GM19035 (cell line): ENCODE results near the gene SEC14L3.

Source experiments
- ATAC-seq: cut with Tn5 transposase; IDR thresholded peaks from one replicate; pipeline ENCODE4 v1.9.1; 2021; ENCODE audit not compliant: unreplicated experiment

SEC14L3 gene

DNA sequence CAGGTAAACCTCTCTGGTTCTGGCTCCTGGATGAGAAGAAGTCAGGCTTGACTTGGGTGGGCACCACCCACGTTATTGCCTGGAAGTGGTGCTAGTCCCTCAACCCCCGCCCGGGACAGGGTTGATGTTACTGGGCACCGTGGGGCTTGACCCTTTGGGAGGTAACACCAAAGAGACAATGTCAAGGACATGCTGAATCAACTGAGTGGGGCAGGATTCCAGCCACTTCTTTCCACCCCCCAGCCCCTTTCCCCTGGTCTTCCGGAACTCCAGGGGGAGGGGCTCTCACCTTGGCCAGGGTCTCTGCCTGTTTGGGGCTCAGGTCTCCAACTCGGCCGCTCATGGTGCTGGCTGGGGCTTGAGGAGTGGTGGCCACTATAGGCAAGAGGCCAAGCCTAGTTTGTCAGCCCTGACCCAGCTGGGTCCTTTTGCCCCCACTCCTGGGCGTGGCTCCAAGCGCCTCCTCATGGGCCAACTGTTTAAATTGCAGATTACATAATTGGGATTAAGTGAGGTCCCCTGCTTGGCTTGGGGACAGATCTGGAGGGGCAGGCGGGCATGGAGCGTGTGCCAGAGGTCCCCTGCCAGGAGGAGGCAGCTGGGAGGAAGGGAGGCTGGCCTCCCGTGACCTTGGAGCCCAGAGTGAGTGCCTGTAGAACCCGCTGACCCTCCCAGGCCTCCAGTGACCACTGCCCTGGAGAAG, at the start of gene SEC14L3:
Gene SEC14L3 (minus strand): TSS at position 402 of the 703 bp plus-strand sequence. CDS start 59 bp downstream, at position 343.
- no peak for ATAC-seq

DNA sequence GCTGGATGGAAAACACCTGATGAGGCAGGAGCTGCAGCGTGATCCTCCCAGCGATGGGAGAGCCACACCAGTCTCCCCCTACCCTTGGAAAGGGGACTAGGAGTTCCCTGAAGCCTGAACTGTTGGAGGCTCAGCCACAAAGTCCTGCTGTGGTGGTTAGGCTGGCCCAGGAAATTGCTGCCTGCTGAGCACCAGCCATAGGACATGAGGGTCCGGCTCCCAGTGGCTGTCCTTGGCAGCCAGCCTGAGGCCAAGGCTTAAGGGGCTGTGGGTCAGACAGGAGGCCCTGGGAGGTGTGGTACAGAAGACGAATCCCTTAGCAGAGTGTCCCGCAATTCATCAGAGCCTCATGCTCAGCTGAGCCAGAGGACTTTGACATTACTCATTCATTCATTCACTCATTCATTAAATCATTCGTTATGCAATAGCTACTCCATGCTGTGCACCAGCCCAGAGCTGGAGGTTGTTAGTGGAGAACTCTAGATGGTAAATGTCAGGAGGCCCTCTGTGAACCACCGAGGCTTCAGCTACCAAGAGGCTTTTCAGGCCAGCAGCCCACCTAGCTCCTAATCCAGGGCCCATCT, 48.1 kb upstream of the SEC14L3 start:
- ATAC-seq: no peak

DNA sequence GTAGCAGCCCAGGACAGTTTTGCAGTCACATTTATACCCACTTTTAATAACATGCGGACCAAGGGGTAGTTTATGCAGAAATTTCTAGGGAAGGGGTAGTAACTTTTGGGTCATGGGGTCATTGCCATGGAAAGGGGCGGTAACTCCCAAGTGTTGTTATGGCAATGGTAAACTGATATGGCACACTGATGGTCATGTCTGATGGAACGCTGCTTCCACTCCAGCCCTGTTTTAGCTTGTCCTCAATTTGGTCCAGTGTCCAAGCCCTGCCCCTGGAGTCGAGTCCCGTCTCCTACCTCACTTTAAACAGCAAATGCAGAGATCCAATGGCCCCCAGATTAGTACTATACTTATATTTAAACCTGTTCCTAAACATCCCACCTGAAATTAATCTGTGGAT, 44.9 kb upstream of the SEC14L3 start:
- ATAC-seq: no peak

DNA sequence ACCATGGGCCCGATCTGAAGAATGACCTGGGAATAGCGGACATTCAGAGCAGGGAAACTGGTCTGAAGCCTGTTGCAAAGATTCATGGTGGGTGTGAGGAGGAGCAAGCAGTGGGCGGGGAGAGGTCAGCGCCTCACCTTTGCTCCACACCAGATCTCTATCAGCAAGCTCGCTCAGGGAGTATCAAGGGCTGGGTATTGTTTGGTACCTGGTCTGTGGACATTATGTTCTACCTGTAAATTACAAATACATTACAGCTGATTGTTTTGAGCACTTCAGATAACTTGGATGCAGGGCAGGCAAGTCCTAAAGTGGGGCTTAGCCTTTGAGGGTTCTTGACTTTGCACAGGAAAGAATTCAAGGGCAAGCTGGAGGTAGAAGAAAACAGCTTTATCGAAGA, 44.5 kb upstream of the SEC14L3 start:
- ATAC-seq: no peak

DNA sequence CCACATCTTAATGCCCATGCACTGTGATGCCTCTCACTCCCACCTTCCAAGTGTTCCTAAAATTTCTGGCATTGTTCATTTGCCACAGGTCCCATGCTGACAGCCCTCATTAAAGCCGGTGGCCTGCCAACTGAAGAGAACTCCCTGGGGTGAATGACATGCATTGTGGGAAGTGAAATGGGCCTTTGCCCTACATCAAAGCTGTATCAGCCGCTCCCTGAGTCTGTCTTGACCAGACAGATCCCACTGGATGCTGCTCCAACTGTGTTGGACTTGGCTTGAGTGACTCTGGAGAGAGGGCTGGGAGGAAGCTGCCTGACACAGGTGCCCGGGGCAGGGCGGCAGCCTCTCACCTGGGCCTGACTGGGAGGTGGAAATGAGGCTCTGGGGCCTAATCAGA, 42.4 kb upstream of the SEC14L3 start:
- no peak for ATAC-seq

DNA sequence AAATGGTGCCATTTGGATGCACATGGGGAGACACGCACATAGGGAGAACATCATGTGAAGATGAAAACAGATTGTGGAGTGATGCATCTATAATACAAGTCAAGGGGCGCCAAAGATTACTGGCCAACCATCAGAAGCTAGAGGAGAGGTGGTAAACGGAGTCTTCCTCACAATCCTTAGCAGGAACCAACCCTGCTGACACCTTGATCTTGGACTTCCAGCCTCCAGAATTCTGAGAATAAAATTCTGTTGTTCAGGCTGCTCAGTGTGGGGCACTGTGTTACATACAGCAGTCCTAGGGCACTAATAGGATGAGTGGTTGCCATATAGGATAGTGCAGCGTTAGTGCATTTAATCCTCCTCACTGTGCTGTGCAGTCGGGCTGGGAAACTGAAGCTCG, 41.6 kb upstream of the SEC14L3 start:
- ATAC-seq: no peak

DNA sequence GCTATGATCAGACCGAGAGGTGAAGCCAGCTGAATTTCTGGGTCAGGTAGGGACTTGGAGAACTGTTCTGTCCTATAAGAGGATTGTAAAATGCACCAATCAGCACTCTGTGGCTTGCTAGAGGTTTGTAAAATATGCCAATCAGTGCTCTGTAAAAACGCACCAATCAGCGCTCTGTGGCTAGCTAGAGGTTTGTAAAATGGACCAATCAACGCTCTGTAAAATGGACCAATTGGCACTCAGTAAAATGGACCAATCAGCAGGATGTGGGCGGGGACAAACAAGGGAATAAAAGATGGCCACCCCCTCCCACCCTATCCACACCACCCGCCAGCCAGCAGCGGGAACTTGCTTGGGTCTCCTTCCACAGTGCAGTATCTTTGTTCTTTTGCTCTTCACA, 40.1 kb upstream of the SEC14L3 start:
- ATAC-seq: no peak

DNA sequence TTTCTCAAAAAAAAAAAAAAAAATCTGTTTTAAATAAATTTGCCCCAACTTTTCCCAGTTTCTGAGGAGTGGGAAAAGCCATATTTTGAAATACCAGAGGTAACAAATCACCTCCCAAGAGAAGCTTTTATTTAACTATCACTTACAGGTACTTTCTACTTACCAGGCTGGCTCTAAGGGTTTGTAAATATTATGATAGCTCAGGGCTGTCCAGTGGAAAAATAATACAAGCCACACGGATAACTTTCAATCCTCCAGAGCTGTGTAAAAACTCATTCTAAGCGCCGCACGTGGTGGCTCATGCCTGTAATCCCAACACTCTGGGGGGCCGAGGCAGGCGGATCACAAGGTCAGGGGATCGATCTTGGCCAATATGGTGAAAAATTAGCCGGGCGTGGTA, 39.3 kb upstream of the SEC14L3 start:
- no peak for ATAC-seq

DNA sequence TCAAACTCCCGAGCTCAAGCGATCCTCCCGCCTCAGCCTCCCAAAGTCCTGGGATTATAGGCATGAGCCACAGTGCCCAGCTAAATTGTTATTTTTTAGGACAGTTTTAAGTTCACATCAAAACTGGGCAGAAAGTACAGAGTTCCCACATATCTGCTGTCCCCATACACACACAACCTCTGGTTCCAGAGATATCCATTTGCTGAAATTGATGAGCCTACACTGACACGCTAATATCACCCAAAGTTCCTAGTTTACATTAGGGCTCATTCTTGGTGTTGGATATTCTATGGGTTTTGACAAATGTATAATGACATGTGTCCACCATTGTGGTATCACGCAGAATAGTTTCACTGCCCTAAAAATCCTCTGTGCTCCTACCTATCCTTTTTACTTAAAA, 36.4 kb upstream of the SEC14L3 start:
- no peak for ATAC-seq

DNA sequence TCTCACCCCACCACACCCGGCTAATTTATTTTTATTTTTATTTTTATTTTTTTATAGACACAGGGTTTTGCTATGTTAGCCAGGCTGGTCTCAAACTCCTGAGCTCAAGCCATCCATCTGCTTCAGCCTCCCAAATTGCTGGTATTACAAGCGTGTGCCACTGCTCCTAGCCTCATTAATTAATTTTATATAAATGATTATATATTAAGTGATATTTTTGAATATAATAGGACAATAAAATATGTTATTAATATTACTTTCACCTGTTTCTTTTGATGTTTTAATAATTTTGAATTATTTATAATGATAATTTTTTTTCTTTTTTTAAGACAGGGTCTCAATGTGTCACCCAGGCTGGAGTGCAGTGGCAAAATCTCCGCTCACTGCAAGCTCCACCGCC, 35.9 kb upstream of the SEC14L3 start:
- ATAC-seq: no peak

DNA sequence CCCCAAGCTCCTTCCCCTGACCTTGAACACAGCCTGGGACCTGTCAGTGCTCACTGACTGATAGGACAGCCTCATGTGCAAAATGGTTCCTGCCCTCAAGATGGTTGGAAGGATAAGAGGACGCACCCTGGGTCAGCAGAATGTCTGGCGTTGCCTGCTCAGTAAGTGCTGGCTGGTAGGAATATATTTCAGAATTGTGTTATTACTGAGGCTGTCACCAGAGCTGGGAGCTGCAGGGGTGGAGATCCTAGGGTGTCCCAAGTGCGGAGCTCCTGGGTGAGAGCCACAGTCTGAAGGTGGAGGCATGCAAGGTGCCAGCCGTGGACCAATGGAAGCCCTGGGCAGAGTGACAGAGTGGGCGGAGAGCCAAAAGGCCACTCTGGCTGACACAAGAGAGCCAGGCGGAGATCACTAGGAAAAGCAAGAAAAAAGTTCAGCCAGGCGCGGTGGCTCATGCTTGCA, 34.7 kb upstream of the SEC14L3 start:
- no peak for ATAC-seq

DNA sequence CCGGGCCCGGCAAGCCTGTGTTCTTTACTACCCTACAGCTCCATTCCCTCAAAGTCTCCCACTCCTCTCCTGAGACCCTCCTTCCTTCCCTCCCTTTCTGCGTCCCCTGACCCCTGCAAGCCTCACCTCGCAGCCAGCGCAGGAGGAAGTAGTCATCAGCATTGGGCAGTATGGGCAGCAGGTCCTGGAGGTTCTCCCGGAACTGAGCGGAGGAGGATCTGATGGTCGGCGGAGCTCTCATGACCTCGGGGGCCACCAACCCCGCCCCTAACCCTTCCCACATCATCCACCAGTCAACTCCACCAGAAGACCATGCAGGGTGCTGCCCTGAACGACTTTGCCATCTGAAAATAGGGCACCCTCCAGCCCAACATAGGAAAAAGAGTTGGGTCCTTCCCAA, 31.7 kb upstream of the SEC14L3 start:
- ATAC-seq: no peak

DNA sequence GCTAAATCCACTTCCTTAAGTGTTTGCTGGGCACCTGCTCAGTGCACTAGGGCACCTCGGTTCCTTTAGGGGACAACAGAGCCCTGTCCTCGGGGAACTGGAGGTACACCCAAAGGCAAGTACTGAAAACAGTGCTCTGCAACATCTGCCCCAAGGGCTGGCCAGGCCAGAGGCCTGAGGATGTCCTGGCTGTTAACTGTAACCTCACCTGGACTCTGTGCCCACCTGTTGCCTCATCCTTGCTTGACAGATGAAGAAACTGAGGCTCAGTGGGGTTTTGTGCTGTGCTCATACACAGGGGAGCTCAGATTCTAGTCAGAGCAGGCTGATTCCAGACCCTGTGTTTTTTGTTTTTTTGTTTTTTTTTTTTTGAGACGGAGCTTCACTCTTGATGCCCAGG, 31.1 kb upstream of the SEC14L3 start:
- ATAC-seq: no peak

DNA sequence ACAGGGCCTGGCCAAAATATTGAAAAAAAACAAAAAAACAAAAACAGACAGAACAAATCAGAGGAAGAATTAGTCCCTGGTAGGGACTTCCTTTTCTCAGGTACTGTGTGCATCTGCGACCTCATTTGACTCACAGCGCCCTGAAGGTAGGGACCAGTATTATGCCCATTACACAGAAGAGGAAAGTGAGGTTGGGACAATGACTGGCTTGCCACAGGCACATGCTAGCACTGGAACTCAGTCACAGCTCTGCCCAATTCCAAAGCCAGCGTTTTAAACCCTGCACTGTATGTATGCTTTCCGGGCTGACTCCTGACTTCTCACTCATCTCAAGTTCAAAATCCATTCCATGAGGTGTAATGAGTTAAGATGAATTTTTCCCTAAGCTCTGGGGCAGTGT, 30.3 kb upstream of the SEC14L3 start:
- ATAC-seq: no peak

DNA sequence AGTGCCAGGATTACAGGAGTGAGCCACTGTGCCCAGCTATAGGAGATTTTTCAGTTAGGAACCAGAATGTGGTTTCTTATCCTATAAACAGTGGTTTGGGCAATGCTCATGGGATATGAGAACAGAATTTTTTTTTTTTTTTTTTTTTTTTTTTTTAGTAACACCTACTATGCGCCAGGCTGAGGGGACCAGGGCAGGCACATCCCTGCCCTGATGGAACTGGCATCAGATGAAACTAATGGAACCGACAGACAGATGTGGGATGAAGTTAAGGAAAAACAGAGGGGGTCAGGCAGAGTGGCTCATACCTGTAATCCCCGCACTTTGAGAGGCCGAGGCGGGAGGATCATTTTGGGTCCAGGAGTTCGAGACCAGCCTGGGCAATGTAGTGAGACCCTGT, 28.8 kb upstream of the SEC14L3 start:
- no peak for ATAC-seq

DNA sequence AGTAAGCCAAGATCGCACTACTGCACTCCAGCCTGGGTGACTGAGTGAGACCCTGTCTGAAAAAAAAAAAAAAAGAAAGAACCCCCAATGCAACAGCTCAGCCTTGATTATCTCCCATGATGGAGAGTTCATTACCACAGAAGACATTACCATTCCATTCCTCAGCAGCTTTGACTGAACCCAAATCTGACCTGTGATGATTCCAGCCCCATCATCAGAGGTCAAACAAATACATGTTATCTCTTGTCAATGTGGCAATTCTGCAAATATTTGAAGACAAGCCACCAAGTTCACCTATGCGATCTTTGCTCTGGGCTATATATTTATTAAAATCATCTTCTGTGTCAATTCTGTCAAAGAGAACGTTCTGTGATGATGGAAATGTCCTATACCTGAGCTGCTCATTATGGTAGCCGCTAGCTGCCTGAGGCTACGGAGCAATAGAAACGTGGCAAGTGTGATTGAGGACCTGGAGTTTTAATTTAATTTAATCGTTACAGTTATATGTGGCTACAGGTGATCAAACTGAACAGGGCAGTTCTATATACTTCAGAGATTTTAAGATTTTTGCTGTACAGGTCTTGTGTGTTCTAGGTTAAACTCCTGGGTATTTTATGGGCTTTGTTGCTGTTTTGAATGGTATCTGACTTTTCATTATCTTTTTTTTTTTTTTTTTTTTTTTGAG, 25.8 kb upstream of the SEC14L3 start:
- ATAC-seq: no peak

DNA sequence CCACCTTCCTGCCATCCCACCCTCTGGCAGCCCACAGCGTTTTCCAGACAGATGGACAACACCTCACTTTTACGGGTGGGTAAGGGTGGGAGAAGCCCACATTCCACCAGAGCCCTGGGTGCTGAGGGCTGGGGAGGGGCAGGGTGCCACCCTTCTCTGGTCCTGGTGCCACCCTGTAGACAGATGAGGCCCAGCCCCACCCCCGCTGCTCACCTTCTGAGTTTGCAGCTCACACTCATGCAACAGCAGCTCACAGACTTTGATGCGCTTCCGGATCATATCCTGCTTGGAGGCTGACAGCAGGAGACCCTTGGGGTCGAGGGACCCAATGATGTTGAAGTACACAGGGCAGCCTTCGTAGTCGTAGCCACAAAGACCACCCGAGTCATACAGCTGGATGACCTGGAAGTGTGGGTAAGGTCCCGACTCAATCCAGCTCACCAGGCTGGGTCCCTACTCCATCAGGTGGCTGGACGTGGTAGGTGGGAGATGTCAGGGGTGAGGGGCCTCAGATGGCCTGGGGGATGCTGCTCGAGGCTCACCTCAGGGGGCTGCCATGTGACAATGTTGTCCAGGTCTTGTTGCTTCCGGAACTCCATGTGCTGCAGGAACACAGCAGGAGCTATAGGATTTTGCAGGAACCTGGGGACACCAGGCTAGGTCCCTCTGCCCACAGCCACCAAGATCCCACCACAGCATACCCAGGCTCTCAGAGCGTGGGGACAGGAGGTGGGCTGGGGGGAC, 23.4 kb upstream of the SEC14L3 start:
- no peak for ATAC-seq

DNA sequence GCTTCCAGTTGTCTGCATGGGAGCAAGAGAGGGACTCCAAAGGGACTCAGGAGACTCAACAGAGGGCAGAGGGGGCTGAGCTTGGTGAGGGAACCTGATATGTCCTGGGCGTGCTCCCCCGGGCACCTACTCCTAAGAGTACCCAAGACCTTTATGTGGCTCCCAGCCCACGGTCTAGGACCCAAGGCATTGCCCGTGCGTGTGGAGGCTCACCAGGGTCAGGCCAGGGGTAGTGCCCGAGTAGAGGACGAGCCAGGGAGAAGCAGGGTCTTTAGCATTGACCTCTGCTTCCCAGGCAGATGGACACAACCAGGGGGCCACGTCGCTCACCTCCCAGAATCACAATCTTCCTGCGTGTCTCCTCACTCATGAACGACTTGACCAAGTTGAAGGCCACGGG, 20.3 kb upstream of the SEC14L3 start:
- no peak for ATAC-seq

DNA sequence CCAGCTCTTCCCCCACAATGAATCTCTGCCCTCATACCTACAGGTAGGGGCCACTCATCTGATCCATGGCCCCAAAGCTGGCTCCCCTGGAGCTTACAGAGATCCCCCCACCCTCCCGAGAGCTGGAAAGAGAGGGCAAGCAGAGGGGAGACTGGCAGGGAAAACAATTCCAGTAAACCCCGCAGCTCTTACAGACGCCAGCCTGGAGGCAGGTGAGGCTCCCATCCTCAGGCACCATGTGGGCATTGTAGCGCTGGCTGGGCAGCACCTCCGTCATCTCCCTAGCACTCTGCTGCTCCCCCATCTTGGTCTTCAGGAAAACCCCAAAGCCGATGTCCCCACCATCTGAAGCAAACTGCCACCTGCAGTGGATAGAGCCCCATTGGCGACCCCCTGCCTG, 19.6 kb upstream of the SEC14L3 start:
- ATAC-seq: no peak

DNA sequence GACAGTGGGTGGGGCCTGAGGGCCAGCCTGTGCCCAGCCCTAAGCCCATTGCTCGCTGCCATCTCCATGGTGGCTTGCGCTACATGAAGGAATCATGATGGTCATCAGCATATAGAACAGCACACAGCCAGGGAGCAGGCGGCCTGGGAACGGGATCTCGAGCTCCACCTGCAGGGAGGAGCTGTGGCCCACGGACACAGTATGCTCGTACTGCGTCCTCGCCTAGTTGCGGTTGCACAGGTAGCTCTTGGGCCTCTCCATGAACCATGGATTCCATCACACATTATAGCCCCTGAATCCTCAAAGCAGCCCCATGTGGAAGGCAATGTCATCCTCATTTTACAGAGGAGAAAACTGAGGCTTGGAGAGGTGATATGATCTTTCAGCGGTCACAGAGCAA, 18.6 kb upstream of the SEC14L3 start:
- no peak for ATAC-seq

DNA sequence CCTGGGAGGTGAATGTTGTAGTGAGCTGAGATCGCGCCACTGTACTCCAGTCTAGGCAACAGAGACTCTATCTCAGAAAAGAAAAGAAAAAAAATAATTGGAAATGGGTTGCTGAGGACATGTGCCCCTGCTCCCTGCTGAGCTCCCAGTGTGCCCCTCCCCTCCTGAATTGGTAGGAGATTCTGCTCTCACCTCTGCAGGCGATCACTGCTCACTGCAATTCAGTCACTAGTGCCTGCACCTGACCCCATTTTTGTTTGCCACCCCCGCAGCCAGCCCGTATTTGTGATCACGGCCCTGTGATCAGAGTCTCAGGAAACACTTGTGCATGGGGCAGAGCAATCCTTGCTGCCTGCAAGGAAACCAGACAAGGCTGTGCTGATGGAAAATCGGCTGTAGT, 16.3 kb upstream of the SEC14L3 start:
- no peak for ATAC-seq

DNA sequence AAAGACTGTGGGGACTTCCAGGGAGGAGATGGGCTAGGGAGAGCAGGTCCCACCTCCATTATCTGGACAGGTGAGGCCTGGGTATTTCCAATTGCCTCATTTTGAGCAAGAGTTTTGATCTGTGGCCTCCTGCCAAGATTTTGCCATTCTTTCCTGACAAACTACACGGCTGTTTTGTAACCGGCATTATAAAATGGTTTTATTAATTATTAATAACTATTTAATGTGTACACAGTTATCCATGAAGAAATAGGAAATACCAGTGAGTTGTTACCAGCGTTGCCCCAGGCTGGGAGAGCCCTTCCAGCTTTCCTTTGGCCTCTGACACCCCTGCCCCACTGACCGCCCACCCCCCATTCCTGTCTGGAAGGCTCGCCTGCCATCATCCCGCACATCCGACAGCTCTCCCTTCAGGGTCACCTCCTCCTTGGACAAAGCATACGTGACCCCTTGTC, 14.9 kb upstream of the SEC14L3 start:
- ATAC-seq: no peak
